HG03159 (cell line): ENCODE data around the gene SHCBP1L.

Experiments
- ATAC-seq: cut with Tn5 transposase; IDR thresholded peaks from one replicate; pipeline ENCODE4 v1.9.1; 2021; ENCODE audit warnings: mild to moderate bottlenecking, moderate library complexity; ENCODE audit not compliant: unreplicated experiment

SHCBP1L gene

GRCh38 chr1:182897696-182898095 lies 55.3 kb downstream of the SHCBP1L start:
- no peak for ATAC-seq

- no peak for ATAC-seq
These were observed 61.9 kb downstream of the SHCBP1L start for GRCh38 chr1:182890927-182891610.

GRCh38 chr1:182889997-182890396 lies 63.0 kb downstream of the SHCBP1L start:
- no peak for ATAC-seq

GRCh38 chr1:182888736-182889531 lies 64.0 kb downstream of the SHCBP1L start:
- no peak for ATAC-seq

GRCh38 chr1:182886985-182887384 lies 66.0 kb downstream of the SHCBP1L start:
- ATAC-seq = no peak

- ATAC-seq = no peak
These were observed 67.4 kb downstream of the SHCBP1L start for GRCh38 chr1:182885591-182885990.

- no peak for ATAC-seq
These were observed 68.1 kb downstream of the SHCBP1L start for GRCh38 chr1:182884872-182885271.

- no peak for ATAC-seq
These were observed 75.1 kb downstream of the SHCBP1L start for GRCh38 chr1:182877842-182878241.

- no peak for ATAC-seq
These were observed 75.6 kb downstream of the SHCBP1L start for GRCh38 chr1:182877331-182877730.

GRCh38 chr1:182875889-182876288 lies 77.1 kb downstream of the SHCBP1L start:
- no peak for ATAC-seq

GRCh38 chr1:182872881-182873280 lies 80.1 kb downstream of the SHCBP1L start:
- ATAC-seq = no peak

GRCh38 chr1:182869241-182869666 lies 83.7 kb downstream of the SHCBP1L start:
- ATAC-seq = no peak

GRCh38 chr1:182867861-182868260 lies 85.1 kb downstream of the SHCBP1L start:
- ATAC-seq = no peak

GRCh38 chr1:182863940-182864339 lies 89.0 kb downstream of the SHCBP1L start:
- no peak for ATAC-seq

GRCh38 chr1:182862827-182863226 lies 90.1 kb downstream of the SHCBP1L start:
- no peak for ATAC-seq

- ATAC-seq = no peak
These were observed 91.0 kb downstream of the SHCBP1L start for GRCh38 chr1:182861994-182862393.

- no peak for ATAC-seq
These were observed 92.3 kb downstream of the SHCBP1L start for GRCh38 chr1:182860658-182861057.

- no peak for ATAC-seq
These were observed 95.8 kb downstream of the SHCBP1L start for GRCh38 chr1:182857212-182857611.

- ATAC-seq = no peak
These were observed 97.1 kb downstream of the SHCBP1L start for GRCh38 chr1:182855911-182856310.

- no peak for ATAC-seq
These were observed 101.1 kb downstream of the SHCBP1L start for GRCh38 chr1:182851825-182852224.

GRCh38 chr1:182850319-182850718 lies 102.6 kb downstream of the SHCBP1L start:
- ATAC-seq = no peak
